Measurements from ENCODE around the gene GLIS2. TPM values are rescaled to one million over a fixed set of nuclear protein-coding genes. Genes with fewer than 3 reads are reported as not detected.
A peak's percentile ranks its signal among the peaks of the same experiment; 100 is the strongest.

Gene GLIS2
- total RNA-seq, 1 donor from 2014 or later, result 1.6 TPM

- H3K9me3 Mint-ChIP-seq (ENCODE audit: unreplicated experiment), result no peaks in the 10 kb centered on the region
- H3K36me3 Mint-ChIP-seq (ENCODE audit: low read depth, unreplicated experiment), result peaks cover 17% of the 10 kb centered on the region
- no peak overlapping the region for H3K4me3 Mint-ChIP-seq (ENCODE audit: unreplicated experiment)
- H3K4me1 Mint-ChIP-seq (ENCODE audit: unreplicated experiment), result peaks cover 4% of the 10 kb centered on the region
- TF ChIP-seq, protein P1, sequence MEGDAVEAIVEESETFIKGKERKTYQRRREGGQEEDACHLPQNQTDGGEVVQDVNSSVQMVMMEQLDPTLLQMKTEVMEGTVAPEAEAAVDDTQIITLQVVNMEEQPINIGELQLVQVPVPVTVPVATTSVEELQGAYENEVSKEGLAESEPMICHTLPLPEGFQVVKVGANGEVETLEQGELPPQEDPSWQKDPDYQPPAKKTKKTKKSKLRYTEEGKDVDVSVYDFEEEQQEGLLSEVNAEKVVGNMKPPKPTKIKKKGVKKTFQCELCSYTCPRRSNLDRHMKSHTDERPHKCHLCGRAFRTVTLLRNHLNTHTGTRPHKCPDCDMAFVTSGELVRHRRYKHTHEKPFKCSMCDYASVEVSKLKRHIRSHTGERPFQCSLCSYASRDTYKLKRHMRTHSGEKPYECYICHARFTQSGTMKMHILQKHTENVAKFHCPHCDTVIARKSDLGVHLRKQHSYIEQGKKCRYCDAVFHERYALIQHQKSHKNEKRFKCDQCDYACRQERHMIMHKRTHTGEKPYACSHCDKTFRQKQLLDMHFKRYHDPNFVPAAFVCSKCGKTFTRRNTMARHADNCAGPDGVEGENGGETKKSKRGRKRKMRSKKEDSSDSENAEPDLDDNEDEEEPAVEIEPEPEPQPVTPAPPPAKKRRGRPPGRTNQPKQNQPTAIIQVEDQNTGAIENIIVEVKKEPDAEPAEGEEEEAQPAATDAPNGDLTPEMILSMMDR (IDR thresholded peaks at IDR 0.05; ENCODE audit: unreplicated experiment), result no peak
- H3K27me3 Mint-ChIP-seq (ENCODE audit: unreplicated experiment), result peaks cover 3% of the 10 kb centered on the region
- DNase-seq (ENCODE audit: low spot score), result no peak
- H3K27ac Mint-ChIP-seq (ENCODE audit: unreplicated experiment), result no peak overlapping the region
Observed at GRCh38 chr16:4347010-4347409, 31.1 kb downstream of the GLIS2 start.

DNA sequence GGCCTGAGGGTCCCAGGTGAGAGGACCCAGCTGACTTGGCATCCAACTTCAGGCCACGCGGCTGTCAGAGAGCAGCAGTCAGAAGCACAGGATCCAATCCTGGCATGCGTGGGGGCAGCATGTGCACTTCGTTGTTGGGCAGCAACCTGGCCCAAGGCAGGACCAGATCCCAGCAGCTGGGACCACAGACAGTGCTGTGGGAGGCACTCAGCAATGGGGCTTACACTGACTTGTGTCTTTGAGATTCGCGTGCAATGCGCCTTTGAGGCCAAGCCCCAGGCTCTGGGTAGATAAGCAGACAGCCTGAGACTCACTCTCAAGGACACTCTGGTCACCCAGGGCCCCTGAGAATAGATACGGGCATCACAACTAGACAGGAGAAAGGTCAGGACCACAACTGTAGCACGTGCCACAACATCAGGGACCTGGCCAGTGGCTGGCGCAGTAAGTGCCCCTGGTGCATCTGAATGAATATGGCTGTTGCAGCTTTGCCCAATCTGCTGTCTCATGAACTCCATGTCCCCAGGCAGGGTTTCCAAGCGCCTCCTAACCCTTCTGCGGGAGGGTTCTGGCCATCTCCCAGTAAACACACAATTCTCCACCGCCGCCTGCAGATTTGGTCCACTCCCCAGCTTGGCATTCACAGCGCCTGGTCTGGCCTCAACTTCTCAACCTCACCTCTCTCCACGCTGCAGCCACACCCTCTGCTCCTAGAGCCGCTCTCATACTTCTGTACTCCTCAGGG is 32.1 kb downstream of the GLIS2 start:
- peaks cover 4% of the 10 kb centered on the region for H3K4me1 Mint-ChIP-seq (ENCODE audit: unreplicated experiment)
- H3K4me3 Mint-ChIP-seq (ENCODE audit: unreplicated experiment), result peak overlapping the region; percentile 59
- TF ChIP-seq, protein P1 (IDR thresholded peaks at IDR 0.05; ENCODE audit: unreplicated experiment), result no peak
- no peaks in the 10 kb centered on the region for H3K9me3 Mint-ChIP-seq (ENCODE audit: unreplicated experiment)
- H3K36me3 Mint-ChIP-seq (ENCODE audit: low read depth, unreplicated experiment), result peaks cover 17% of the 10 kb centered on the region
- peaks cover 3% of the 10 kb centered on the region for H3K27me3 Mint-ChIP-seq (ENCODE audit: unreplicated experiment)
- peak overlapping the region; percentile 75 for H3K27ac Mint-ChIP-seq (ENCODE audit: unreplicated experiment)
- DNase-seq (ENCODE audit: low spot score), result no peak

DNA sequence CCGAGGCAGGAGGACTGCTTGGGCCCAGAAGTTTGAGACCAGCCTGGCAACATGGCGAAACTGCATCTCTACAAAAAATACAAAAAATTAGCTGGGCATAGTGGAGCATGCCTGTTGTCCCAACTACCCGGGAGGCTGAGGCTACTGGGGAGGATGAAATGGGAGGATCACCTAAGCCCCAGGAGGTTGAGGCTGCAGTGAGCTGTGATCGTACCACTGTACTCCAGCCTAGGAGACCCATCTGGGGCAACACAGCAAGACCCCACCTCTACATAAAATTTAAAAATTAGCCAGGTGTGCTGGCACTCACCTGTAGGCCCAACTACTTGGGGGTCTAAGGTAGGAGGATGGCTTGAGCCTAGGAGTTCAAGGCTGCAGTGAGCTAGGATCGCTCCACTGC is 33.5 kb downstream of the GLIS2 start:
- no peaks in the 10 kb centered on the region for H3K9me3 Mint-ChIP-seq (ENCODE audit: unreplicated experiment)

GRCh38 chr16:4350365-4350786 is 34.5 kb downstream of the GLIS2 start:
- Mint-ChIP-seq H3K27me3 (ENCODE audit: unreplicated experiment) (peaks cover 8% of the 10 kb centered on the region), H3K4me3 (ENCODE audit: unreplicated experiment) (peak overlapping the region; percentile 97), H3K9me3 (ENCODE audit: unreplicated experiment) (no peaks in the 10 kb centered on the region), H3K27ac (ENCODE audit: unreplicated experiment) (peak overlapping the region; percentile 88), H3K4me1 (ENCODE audit: unreplicated experiment) (peaks cover 15% of the 10 kb centered on the region), H3K36me3 (ENCODE audit: low read depth, unreplicated experiment) (peaks cover 10% of the 10 kb centered on the region)
- TF ChIP-seq, protein P1 (IDR thresholded peaks at IDR 0.05; ENCODE audit: unreplicated experiment), result no peak
- DNase-seq (ENCODE audit: low spot score), result no peak

More for the DNA sequence above, 33.5 kb downstream of the GLIS2 start:
- Mint-ChIP-seq H3K4me1 (ENCODE audit: unreplicated experiment) (peaks cover 15% of the 10 kb centered on the region), H3K4me3 (ENCODE audit: unreplicated experiment) (no peak overlapping the region), H3K27ac (ENCODE audit: unreplicated experiment) (no peak overlapping the region), H3K36me3 (ENCODE audit: low read depth, unreplicated experiment) (peaks cover 18% of the 10 kb centered on the region), H3K27me3 (ENCODE audit: unreplicated experiment) (peaks cover 8% of the 10 kb centered on the region)
- no peak for DNase-seq (ENCODE audit: low spot score)
- TF ChIP-seq, protein P1 (IDR thresholded peaks at IDR 0.05; ENCODE audit: unreplicated experiment), result no peak
